KMS-11 (cell line): ENCODE data around the gene DNPH1.

Experiments
- H2AFZ ChIP-seq: fragments of 200-600 bp; sonication (generic); 2 replicates; pipeline ENCODE4 v1.6.1; 2016; ENCODE audit warnings: antibody characterized with exemption, mixed run types, low read depth
- H3K27ac ChIP-seq: fragments of 200-600 bp; sonication (generic); 2 replicates; pipeline ENCODE4 v1.6.1; 2016; ENCODE audit warnings: mild to moderate bottlenecking, mixed run types
- H3K27me3 ChIP-seq: fragments of 200-600 bp; sonication (generic); 2 replicates; pipeline ENCODE4 v1.6.1; 2017; ENCODE audit warnings: mild to moderate bottlenecking, low read depth, mixed run types, moderate library complexity; ENCODE audit not compliant: insufficient read depth
- H3K36me3 ChIP-seq: fragments of 200-600 bp; sonication (generic); 2 replicates; pipeline ENCODE4 v1.6.1; 2017; ENCODE audit warnings: mild to moderate bottlenecking, mixed run types; ENCODE audit not compliant: insufficient read depth
- H3K4me1 ChIP-seq: fragments of 200-600 bp; sonication (generic); 2 replicates; pipeline ENCODE4 v1.6.1; 2016; ENCODE audit warnings: mild to moderate bottlenecking, low read depth, mixed run types; ENCODE audit not compliant: poor library complexity, severe bottlenecking
- H3K4me2 ChIP-seq: fragments of 200-600 bp; sonication (generic); 2 replicates; pipeline ENCODE4 v1.7.0; 2016; ENCODE audit warnings: mild to moderate bottlenecking, mixed run types
- H3K4me3 ChIP-seq: fragments of 200-600 bp; sonication (generic); IDR thresholded peaks from 2 replicates; pipeline ENCODE4 v1.6.1; 2017; ENCODE audit warnings: low read depth, low read length, mixed read lengths; ENCODE audit not compliant: insufficient read depth
- H3K79me2 ChIP-seq: fragments of 200-600 bp; sonication (generic); 2 replicates; pipeline ENCODE4 v1.6.1; 2016; ENCODE audit warnings: low read depth, mixed run types; ENCODE audit not compliant: insufficient read depth
- H3K9ac ChIP-seq: fragments of 200-600 bp; sonication (generic); 2 replicates; pipeline ENCODE4 v1.6.1; 2016; ENCODE audit warnings: mild to moderate bottlenecking, mixed run types
- H4K20me1 ChIP-seq: fragments of 200-600 bp; sonication (generic); 2 replicates; pipeline ENCODE4 v1.6.1; 2016; ENCODE audit warnings: mild to moderate bottlenecking, mixed run types; ENCODE audit not compliant: insufficient read depth
- CTCF ChIP-seq: fragments of 200-600 bp; sonication (generic); conservative IDR thresholded peaks from 2 replicates; pipeline ENCODE4 v1.6.1; 2017; ENCODE audit warnings: low read depth, mild to moderate bottlenecking, antibody characterized with exemption, low read length, moderate library complexity, mixed read lengths

DNPH1 gene

GRCh38 chr6:43175676-43176422, 53.4 kb downstream of the DNPH1 start:
- no peaks in the 10 kb centered on the region for H3K36me3 ChIP-seq
- no peak overlapping the region for H2AFZ ChIP-seq
- peaks cover 27% of the 10 kb centered on the region; the same call in 1 of the 2 replicates for H3K79me2 ChIP-seq
- H4K20me1 ChIP-seq, result peaks cover 6% of the 10 kb centered on the region; the same call in 1 of the 2 replicates
- TF ChIP-seq CTCF, result no peak
- H3K4me3 ChIP-seq, result no peak overlapping the region
- peaks cover 28% of the 10 kb centered on the region for H3K4me1 ChIP-seq
- no peaks in the 10 kb centered on the region for H3K27me3 ChIP-seq
- H3K9ac ChIP-seq, result no peak overlapping the region
- peak overlapping the region; percentile 76; the same call in 1 of the 2 replicates for H3K4me2 ChIP-seq
- H3K27ac ChIP-seq, result peak overlapping the region; percentile 54; the same call in 1 of the 2 replicates
